ENCODE data around the gene IZUMO2.

- TF ChIP-seq POLR2AphosphoS5 (IDR thresholded peaks at IDR 0.05; ENCODE audit: borderline replicate concordance, low read depth, low read length): no peak
- no peak for TF ChIP-seq EZH2 (IDR thresholded peaks at IDR 0.05)
- no peak for TF ChIP-seq FOXP2 (optimal IDR thresholded peaks at IDR 0.05; ENCODE audit: control extremely low read depth, extremely low read length, insufficient read depth)
Measured at GRCh38 chr19:50189331-50189730, 26.2 kb upstream of the IZUMO2 start.
